ENCODE results near the gene ITK. TPM values are rescaled to one million over a fixed set of nuclear protein-coding genes. Genes with fewer than 3 reads are reported as not detected.
"Not testable (repeated sequence)": the region's sequence is repeated elsewhere in the genome, so short reads cannot be mapped to it uniquely, and the experiment has no call there.

ITK gene
- total RNA-seq, 1 donor: not detected

DNA sequence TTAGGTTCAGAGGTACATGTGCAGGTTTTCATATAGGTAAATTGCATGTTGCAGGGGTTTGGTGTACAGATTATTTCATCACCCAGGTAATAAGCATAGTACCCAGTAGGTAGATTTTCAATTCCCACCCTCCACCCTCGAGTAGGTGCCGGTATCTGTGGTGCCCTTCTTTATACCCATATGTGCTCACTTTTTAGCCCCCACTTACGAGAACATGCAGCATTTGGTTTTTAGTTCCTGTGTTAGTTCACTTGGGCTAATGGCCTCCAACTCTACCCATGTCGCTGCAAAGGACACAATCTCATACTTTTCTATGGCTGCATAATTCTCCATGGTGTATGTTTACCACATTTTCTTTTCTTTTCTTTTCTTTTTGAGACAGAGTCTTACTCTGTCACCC lies 21.2 kb downstream of the ITK start:
- no peak for DNase-seq (ENCODE audit: insufficient read length, low spot score, missing footprints)

DNA sequence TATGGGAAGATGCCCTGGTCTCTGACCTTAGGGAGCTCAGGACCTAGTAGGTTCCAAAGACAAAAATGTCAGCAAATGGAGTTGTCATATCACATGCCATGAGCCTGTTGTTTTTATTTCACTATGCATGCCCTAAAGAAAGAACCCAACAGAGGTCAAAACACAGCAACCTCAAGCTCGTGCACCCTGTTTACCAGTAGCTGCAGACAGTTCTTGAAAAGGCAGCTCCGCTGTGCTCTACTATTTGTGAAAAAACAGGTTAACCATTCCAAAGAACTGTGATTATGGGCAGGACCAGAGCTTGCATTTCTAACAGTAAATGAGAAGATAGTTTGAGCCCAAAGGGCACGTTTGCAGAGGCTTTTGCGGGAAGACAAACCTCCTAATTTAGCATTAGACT lies 22.8 kb downstream of the ITK start:
- H3K4me3 ChIP-seq (ENCODE audit: insufficient read depth, low read length): no peak overlapping the region
- no peak overlapping the region for H2AFZ ChIP-seq (ENCODE audit: low read length)
- H3K4me2 ChIP-seq (ENCODE audit: insufficient read depth, low read length): no peak overlapping the region
- H3K27ac ChIP-seq (ENCODE audit: low read depth, low read length): no peak overlapping the region
- TF ChIP-seq, protein P1, sequence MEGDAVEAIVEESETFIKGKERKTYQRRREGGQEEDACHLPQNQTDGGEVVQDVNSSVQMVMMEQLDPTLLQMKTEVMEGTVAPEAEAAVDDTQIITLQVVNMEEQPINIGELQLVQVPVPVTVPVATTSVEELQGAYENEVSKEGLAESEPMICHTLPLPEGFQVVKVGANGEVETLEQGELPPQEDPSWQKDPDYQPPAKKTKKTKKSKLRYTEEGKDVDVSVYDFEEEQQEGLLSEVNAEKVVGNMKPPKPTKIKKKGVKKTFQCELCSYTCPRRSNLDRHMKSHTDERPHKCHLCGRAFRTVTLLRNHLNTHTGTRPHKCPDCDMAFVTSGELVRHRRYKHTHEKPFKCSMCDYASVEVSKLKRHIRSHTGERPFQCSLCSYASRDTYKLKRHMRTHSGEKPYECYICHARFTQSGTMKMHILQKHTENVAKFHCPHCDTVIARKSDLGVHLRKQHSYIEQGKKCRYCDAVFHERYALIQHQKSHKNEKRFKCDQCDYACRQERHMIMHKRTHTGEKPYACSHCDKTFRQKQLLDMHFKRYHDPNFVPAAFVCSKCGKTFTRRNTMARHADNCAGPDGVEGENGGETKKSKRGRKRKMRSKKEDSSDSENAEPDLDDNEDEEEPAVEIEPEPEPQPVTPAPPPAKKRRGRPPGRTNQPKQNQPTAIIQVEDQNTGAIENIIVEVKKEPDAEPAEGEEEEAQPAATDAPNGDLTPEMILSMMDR (IDR thresholded peaks at IDR 0.05; ENCODE audit: extremely low read depth, low read depth, low read length): no peak
- no peaks in the 10 kb centered on the region for H3K9me3 ChIP-seq (ENCODE audit: low read depth, low read length)
- H3K36me3 ChIP-seq (ENCODE audit: insufficient read depth, low read length): no peaks in the 10 kb centered on the region
- no peaks in the 10 kb centered on the region for H3K4me1 ChIP-seq (ENCODE audit: insufficient read depth, low read length)
- no peaks in the 10 kb centered on the region for H3K79me2 ChIP-seq (ENCODE audit: insufficient read depth, low read length)
- peaks cover 12% of the 10 kb centered on the region for H3K27me3 ChIP-seq (ENCODE audit: insufficient read depth, low read length)
- DNase-seq (ENCODE audit: insufficient read length, low spot score, missing footprints): no peak
- H4K20me1 ChIP-seq (ENCODE audit: insufficient read depth, low read length): no peaks in the 10 kb centered on the region

More for the DNA sequence above, 21.2 kb downstream of the ITK start:
- no peak overlapping the region for H3K4me3 ChIP-seq (ENCODE audit: insufficient read depth, low read length)
- H2AFZ ChIP-seq (ENCODE audit: low read length): no peak overlapping the region
- no peaks in the 10 kb centered on the region for H3K79me2 ChIP-seq (ENCODE audit: insufficient read depth, low read length)
- H4K20me1 ChIP-seq (ENCODE audit: insufficient read depth, low read length): no peaks in the 10 kb centered on the region
- no peaks in the 10 kb centered on the region for H3K4me1 ChIP-seq (ENCODE audit: insufficient read depth, low read length)
- TF ChIP-seq, protein P1 (IDR thresholded peaks at IDR 0.05; ENCODE audit: extremely low read depth, low read depth, low read length): no peak
- H3K36me3 ChIP-seq (ENCODE audit: insufficient read depth, low read length): no peaks in the 10 kb centered on the region
- peaks cover 12% of the 10 kb centered on the region for H3K27me3 ChIP-seq (ENCODE audit: insufficient read depth, low read length)
- no peaks in the 10 kb centered on the region for H3K9me3 ChIP-seq (ENCODE audit: low read depth, low read length)
- H3K27ac ChIP-seq (ENCODE audit: low read depth, low read length): no peak overlapping the region
- H3K4me2 ChIP-seq (ENCODE audit: insufficient read depth, low read length): no peak overlapping the region

DNA sequence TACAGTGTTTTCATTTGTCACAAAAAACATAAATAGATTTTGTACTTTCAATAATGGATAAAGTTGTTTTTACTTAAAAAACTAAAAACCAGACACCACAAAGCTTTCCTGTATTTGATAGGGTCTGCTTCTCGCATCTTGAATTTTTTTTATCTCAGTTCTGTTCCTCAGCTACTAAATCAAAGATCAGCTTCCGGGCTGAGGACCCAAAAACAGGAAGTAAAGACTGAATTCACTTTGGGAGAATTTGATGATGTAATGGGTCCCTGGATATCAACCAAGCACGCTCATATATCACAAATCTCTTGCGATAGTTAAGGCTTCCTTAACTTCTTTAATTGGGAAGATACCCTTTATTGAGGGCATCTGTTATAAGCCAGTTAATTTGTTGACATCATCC lies 24.1 kb downstream of the ITK start:
- Histone ChIP-seq H3K36me3 (ENCODE audit: insufficient read depth, low read length) (no peaks in the 10 kb centered on the region), H3K27ac (ENCODE audit: low read depth, low read length) (no peak overlapping the region), H3K79me2 (ENCODE audit: insufficient read depth, low read length) (no peaks in the 10 kb centered on the region), H3K27me3 (ENCODE audit: insufficient read depth, low read length) (peaks cover 8% of the 10 kb centered on the region), H2AFZ (ENCODE audit: low read length) (no peak overlapping the region), H3K4me1 (ENCODE audit: insufficient read depth, low read length) (no peaks in the 10 kb centered on the region), H3K4me3 (ENCODE audit: insufficient read depth, low read length) (no peak overlapping the region), H4K20me1 (ENCODE audit: insufficient read depth, low read length) (no peaks in the 10 kb centered on the region), H3K9me3 (ENCODE audit: low read depth, low read length) (no peaks in the 10 kb centered on the region), H3K4me2 (ENCODE audit: insufficient read depth, low read length) (no peak overlapping the region)
- TF ChIP-seq, protein P1 (IDR thresholded peaks at IDR 0.05; ENCODE audit: extremely low read depth, low read depth, low read length): no peak
- DNase-seq (ENCODE audit: insufficient read length, low spot score, missing footprints): no peak

DNA sequence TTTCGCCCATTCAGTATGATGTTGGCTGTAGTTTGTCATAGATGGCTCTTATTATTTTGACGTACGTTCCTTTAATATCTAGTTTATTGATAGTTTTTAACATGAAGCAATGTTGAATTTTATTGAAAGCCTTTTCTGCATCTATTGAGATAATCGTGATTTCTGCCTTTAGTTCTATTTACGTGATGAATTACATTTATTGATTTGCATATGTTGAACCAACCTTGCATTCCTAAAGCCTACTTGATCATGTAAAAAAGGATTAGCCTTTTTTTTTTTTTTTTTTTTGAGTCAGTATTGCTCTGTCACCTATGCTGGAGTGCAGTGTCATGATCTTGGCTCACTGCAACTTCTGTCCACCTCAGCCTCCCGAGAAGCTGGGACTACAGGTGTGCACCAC lies 25.1 kb downstream of the ITK start:
- no peak overlapping the region for H2AFZ ChIP-seq (ENCODE audit: low read length)
- H3K4me2 ChIP-seq (ENCODE audit: insufficient read depth, low read length): no peak overlapping the region
- no peak overlapping the region for H3K27ac ChIP-seq (ENCODE audit: low read depth, low read length)
- H3K27me3 ChIP-seq (ENCODE audit: insufficient read depth, low read length): peaks cover 5% of the 10 kb centered on the region
- no peaks in the 10 kb centered on the region for H4K20me1 ChIP-seq (ENCODE audit: insufficient read depth, low read length)
- DNase-seq (ENCODE audit: insufficient read length, low spot score, missing footprints): no peak
- TF ChIP-seq, protein P1 (IDR thresholded peaks at IDR 0.05; ENCODE audit: extremely low read depth, low read depth, low read length): no peak
- no peaks in the 10 kb centered on the region for H3K9me3 ChIP-seq (ENCODE audit: low read depth, low read length)
- no peaks in the 10 kb centered on the region for H3K36me3 ChIP-seq (ENCODE audit: insufficient read depth, low read length)
- no peaks in the 10 kb centered on the region for H3K79me2 ChIP-seq (ENCODE audit: insufficient read depth, low read length)
- H3K4me3 ChIP-seq (ENCODE audit: insufficient read depth, low read length): no peak overlapping the region
- H3K4me1 ChIP-seq (ENCODE audit: insufficient read depth, low read length): no peaks in the 10 kb centered on the region

DNA sequence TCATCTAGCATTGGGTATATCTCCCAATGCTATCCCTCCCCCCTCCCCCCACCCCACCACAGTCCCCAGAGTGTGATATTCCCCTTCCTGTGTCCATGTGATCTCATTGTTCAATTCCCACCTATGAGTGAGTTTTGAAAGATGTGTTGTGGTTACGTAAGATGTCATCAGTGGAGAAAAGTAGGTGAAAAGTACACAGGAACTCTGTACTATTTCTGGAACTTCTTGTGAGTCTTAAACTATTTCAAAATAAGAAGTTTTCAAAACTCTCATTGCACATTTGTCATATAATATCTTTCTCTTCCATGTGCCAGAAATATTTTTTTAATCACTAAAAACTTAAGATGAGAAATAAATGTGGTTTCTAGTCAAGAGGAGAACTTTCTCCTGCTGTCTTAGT lies 30.0 kb downstream of the ITK start:
- H3K36me3 ChIP-seq (ENCODE audit: insufficient read depth, low read length); DNase-seq (ENCODE audit: insufficient read length, low spot score, missing footprints); H3K9me3 ChIP-seq (ENCODE audit: low read depth, low read length); H3K4me3 ChIP-seq (ENCODE audit: insufficient read depth, low read length); H3K27ac ChIP-seq (ENCODE audit: low read depth, low read length); H3K27me3 ChIP-seq (ENCODE audit: insufficient read depth, low read length); H3K4me1 ChIP-seq (ENCODE audit: insufficient read depth, low read length); H2AFZ ChIP-seq (ENCODE audit: low read length); H4K20me1 ChIP-seq (ENCODE audit: insufficient read depth, low read length); H3K79me2 ChIP-seq (ENCODE audit: insufficient read depth, low read length): not testable (repeated sequence)
- peak overlapping the region; percentile 12 for H3K4me2 ChIP-seq (ENCODE audit: insufficient read depth, low read length)

All from osteoblast (primary cell).